HG03060 (cell line): Measurements from ENCODE around the gene AKT1.

Experiments
- ATAC-seq: cut with Tn5 transposase; IDR thresholded peaks from one replicate; pipeline ENCODE4 v1.9.1; 2021; ENCODE audit warnings: low read depth, moderate number of reproducible peaks; ENCODE audit not compliant: unreplicated experiment

Gene AKT1

GRCh38 chr14:104800015-104800770, 4.6 kb upstream of the AKT1 start:
- ATAC-seq = no peak

DNA sequence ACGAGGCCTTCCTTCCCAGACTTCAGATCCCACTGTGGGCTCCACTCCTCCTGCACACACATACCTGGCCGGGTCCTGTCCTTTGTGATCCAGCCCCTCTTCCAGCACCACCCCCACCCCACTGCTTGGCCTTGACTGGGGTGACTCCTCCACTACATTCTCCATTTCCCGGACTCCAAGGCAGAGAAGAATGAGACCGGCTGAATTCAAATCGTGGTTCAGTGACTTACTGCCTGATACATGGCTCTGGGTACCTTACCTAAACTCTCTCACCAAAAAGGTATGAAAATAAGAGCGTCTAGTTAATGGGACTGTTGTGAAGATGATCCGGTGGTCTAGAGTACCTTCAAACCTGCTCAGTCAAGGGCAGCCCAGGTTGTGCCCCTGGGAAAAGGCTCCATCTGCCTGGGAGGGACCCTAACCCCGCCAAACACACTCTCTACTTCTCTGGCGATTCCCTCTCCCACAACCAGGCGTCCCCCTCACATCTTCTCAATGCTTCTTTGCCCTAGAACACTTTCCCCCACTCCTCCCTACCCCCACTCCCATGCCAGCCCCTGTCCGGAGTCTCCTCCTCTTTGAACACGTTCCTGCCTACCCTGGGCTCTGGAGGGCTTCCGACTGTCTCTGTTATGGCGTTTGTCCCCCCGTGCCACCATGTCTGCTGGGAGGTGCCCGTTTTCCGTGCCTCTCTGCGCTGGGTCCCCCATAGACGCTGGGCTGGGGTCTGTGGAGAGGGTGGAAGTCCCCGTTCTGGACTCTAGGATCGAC, 3.9 kb upstream of the AKT1 start:
- no peak for ATAC-seq

DNA sequence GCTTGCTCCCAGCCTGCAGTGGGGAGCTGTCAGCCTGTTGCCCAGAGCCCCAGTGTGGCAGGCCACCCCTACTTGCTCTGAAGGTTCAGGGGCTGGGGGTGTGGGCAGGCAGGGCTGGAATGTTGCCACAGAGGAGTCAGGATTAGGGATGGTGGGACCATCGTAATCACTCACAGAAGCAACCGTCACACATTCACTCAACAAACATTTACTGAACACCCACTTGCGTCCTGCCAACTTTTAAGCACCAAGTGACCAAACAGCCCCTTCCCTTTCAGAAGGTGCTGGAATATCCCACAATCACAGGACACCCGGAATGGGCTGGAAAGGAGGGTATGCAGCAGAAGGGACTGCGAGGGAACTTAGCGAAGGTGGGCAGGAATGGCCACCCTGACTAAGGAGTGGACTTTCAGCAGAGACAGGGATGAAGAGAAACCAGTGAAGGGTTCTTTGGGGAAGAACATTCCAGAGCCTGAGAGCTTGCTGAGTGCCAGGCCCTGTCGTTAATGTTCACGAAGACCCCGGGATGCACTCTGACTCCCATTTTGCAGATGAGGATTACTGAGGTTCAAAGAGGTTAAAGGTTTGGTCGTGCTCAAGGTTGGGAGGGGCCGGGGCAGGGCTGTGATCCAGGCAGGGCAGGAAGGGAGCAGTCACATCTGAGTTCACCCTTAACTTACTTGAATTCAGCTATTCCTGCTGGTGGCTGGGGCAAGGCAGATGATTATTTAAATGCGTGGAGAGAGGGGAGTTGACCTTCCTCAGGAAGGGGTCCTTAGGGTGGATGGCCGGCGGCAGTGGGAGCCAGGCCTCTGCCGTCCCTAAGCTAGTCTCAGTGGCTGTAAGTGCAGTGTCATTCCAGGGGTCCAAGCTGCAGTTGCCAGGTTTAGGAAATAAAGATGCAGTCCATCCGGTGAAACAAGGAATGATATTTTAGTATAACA, 3.0 kb upstream of the AKT1 start:
- ATAC-seq = no peak

DNA sequence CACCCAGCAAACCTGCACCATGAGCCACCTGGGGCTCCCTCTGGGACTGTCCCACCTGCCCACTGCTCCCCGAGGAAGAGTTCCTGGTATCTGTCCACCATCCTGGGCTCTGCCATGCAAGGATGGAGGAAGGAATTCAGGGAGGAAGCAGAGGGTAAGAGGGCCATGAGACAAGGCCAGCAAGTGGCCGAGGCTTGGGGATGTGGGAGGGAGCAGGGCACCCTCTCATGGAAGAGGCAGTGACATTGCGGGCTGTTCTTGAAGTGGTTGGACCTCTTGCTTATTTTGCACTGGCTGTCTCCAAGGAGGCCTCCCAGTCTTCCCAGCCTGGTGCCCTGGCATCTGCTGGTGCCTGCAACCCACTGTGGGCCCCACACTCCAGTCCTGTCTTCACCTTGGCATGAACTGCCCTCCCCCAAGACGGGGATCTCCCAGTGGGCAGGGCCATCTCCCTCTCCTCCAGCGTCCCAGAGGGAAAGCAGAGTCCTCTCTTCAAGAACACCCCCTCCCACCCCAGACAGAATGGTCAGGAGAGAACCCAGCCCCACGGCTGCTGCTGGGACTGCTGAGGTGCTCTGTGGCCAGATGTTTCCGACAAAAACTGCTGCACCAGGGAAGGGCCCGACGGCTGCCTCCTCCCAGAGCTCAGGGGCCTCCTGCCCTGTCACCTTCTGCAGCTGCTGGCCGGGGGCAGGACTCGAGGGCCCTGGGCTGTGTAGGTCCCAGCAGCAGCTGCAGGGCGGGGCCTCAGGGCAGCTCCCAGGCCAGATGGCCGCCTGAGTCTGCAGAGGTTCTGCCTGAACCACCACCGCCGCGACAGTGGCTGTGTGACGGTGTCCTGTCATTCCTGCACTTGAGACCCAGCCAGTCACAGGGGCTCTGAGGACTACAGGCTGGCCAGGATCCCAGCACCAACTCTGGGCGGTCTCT, 1.8 kb upstream of the AKT1 start:
- ATAC-seq = no peak

DNA sequence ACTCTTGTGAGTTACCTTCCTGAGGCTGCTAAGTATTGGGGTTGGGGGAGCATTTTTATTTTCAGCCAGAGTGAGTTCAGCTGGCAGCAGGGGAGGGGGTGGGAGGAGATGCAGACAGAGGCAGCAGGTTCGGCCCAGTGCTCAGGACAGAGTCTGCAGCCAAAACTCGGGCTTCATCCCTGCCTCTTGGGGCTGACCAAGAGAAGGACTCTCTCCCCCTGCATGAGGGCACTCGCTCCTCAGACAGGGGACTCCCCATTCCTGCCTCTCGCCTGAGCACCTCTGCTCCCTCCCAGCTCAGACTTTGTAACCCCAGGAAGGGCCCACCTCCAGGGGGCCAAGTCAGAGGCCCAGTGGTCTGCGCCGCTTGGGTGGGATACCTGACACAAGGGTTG, 1.1 kb upstream of the AKT1 start:
- ATAC-seq = no peak

DNA sequence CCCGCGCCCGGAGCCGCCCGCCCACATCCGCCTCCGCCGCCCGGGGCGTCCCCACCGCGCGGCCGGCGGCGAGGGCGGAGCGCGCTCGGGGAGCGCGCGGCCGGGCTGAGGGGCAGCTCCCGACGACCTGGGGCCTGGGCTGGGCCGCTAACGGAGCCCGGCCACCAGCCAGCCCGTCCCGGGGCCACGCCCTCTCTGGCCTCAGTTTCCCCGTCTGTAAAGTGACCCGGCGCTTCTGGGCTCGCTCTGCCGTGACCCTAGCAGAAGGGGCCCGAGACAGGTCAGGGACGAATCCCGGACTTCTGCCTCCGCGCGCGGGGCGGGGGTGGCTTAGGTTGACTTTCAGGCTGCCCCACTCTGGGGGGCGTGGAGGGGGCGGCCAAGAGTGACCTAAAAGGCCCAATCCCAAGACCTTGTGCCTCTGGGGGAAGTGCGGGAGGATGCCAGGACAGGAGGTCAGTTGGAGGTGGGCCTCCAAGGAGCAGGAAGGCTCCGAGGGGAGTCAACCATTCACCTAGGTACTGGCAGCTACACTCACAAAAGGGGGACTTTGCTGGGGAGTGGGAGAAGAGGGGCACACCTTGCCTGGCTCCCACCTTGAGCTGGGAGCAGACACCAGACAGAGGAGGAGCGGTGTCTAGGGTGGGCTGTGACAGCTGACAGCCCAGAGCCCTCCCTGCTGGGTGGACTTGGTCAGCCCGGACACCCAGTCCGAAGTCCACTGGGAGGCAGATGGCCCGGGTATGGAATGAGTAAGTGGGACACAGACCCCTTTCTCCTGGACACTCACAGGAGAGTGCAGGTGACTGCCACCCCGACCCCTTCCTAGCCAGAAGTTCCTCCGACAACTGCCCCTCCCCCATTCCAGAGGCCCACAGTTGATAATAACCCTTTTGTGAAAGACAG, 486 bp upstream of the AKT1 start:
- no peak for ATAC-seq

GRCh38 chr14:104794631-104794992, 936 bp downstream of the AKT1 start:
- ATAC-seq = no peak

DNA sequence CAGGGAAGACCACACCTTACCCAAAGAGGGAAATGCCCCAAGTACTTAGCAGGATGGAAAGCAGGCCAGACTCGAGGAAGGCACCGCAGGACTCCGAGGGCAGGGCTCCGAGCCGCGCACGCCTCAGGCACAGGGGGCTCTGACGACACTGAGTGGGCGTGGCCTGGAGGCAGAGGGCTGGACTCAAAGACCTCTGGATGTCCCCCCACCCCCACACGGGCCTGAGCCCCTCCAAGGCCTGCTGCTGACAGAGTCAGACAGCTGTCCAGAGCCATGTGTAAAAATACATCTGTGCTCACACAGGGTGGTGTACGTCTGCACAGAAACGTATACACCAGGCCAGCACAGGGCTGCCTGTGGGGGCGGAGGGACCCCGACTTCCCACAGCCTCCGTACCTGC, 1.4 kb downstream of the AKT1 start:
- ATAC-seq = no peak

GRCh38 chr14:104793703-104793959, 1.9 kb downstream of the AKT1 start:
- no peak for ATAC-seq

GRCh38 chr14:104792945-104793702, 2.4 kb downstream of the AKT1 start:
- no peak for ATAC-seq

- no peak for ATAC-seq
Measured at GRCh38 chr14:104792101-104792884, 3.3 kb downstream of the AKT1 start.

DNA sequence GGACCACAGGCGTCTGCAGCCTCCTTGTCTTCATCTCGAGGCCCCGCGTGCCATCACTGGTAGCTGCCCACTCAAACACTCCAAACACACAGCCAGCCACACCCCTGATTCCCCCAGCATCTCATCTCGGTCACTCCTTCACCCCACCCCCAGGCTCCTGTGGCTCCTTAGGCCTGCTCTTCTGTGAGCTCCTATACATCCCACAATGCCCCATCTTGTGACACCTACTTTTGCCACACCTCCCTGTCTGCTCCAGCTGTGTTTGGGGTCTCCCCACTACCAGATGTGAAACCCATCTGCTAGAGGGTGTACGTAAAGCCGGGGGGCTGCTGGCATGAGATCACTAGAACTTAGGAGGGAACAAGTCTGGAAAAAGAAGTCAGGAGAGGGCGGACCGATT, 4.1 kb downstream of the AKT1 start:
- ATAC-seq = no peak

DNA sequence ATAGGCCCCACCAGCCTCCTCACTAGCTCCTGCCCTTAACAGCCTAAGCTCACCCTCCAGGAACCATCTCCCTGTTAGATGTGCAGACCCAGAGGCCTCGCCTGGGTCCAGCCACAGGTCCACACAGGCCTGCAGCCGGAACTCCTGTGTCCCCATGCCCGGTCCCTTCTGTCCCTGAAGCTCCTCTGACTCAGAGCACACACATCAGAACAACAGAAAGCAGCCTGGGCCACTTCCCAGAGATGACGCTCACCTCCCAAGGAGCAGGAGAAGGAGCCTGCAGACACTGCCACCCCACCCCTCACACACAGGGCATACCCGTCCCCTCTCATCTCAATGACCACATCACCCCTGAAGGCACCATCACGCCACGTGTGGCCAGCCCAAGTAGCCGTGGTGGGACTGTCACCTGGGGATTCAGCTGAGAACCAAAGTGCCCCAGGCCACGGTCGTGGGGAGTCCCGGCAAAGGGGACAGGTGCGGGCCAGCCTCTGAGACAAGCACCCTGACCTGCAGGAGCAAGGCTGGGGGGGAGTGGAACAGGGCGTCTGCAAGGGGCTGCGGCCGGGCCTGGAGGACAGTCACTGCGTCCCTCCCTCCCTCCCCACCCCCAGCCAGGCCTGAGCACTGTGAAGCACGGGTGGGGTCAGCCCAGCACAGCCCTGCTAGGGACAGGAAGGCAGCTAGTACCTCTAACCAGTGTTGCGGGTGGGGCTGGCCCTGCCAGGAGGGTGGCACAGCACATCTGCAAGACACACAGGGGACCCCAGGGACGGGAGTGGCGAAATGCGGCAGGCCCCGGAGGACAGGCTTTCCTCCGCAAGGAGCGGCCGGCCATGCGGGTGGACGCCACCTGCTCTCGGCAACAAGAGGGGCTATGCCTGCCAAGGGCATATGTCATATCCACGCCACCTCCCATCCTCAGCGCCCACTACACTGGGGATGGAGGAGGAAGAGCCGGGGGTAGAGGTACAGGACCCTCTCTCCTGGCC, 5.5 kb downstream of the AKT1 start:
- no peak for ATAC-seq

DNA sequence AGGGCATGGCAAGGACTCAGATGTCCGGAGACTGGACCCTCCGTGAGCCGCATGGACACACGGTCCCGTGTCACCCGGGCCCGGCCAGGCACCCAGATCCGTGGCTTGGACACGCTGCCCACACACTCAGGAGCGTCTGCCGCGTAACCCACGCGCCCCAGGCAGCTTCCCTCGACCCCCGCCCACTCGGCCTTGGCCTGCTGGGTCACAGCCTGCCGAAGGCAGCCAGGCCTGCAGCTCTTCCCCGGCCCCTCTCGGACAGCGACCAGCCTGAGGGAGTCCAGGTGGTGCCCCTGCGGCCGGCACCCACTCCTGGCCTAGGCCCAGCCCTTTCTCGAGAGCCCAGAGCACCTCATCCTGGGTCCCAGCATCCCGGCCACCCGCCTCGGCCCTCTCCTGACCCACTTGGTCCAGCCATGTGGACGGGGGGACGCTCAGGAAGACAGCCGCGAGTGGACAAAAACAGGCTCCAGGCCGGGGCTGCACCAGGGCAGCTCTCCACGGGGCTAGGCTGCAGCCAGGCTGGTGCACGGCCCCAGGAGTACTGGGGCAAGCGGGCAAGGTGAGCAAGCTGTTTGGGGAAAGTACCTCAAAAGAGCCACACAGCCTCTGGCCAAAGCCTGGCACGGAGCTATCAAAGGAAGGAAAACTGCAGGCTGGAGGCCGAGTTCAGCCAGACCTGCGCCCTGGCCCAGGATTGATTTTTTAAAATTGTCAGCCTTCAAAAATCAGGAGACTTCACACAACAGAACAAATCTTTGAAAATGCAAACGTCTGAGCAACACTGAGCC, 6.5 kb downstream of the AKT1 start:
- ATAC-seq = no peak

GRCh38 chr14:104788161-104788818, 7.3 kb downstream of the AKT1 start:
- no peak for ATAC-seq
